Liver (tissue), 9 donors: ENCODE data around the gene STXBP4. TPM values are rescaled to one million over a fixed set of nuclear protein-coding genes. Genes with fewer than 3 reads are reported as not detected.

Source experiments
- DNase-seq: peaks from one replicate; pipeline ENCODE4 v3.0.0-alpha.2; 2017; ENCODE audit warnings: low spot score
- H3K27ac ChIP-seq, 2 donors: one replicate each; pipeline ENCODE4 v1.7.0; 2013; ENCODE audit warnings: inconsistent platforms in 2 of 2, low read length in 2 of 2, control low read depth in 1 of 2, low read depth in 1 of 2, mild to moderate bottlenecking in 1 of 2
- H3K27me3 ChIP-seq, 4 donors: one replicate each; pipeline versions ENCODE4 v1.6.1 to v1.7.0; 2013; ENCODE audit warnings: low read length in 3 of 4, inconsistent platforms in 1 of 4, mild to moderate bottlenecking in 1 of 4, moderate library complexity in 1 of 4; ENCODE audit not compliant: control insufficient read depth in 4 of 4, insufficient read depth in 4 of 4
- H3K36me3 ChIP-seq, 4 donors: one replicate each; pipeline versions ENCODE4 v1.6.1 to v1.7.0; 2013; ENCODE audit warnings: low read length in 3 of 4, mild to moderate bottlenecking in 3 of 4, low read depth in 1 of 4, moderate library complexity in 1 of 4; ENCODE audit not compliant: control insufficient read depth in 4 of 4, insufficient read depth in 3 of 4
- H3K4me1 ChIP-seq, 4 donors: one replicate each; pipeline versions ENCODE4 v1.6.1 to v1.7.0; 2013; ENCODE audit warnings: low read length in 3 of 4, mild to moderate bottlenecking in 3 of 4, moderate library complexity in 1 of 4; ENCODE audit not compliant: control insufficient read depth in 4 of 4, insufficient read depth in 4 of 4
- H3K4me3 ChIP-seq, 3 donors: one replicate each; pipeline versions ENCODE4 v1.6.1 to v1.7.0; 2013; ENCODE audit warnings: low read length in 3 of 3, control low read depth in 1 of 3, low read depth in 1 of 3, mild to moderate bottlenecking in 1 of 3
- H3K9ac ChIP-seq, 2 donors: one replicate each; pipeline ENCODE4 v1.7.0; 2013; ENCODE audit warnings: low read length in 2 of 2, mild to moderate bottlenecking in 2 of 2, moderate library complexity in 2 of 2, control low read depth in 1 of 2, low read depth in 1 of 2
- H3K9me3 ChIP-seq, 4 donors: one replicate each; pipeline versions ENCODE4 v1.6.1 to v1.7.0; 2013; ENCODE audit warnings: low read length in 3 of 4; ENCODE audit not compliant: control insufficient read depth in 4 of 4
- ATF3 ChIP-seq: IDR thresholded peaks from 2 replicates; pipeline ENCODE4 v1.6.1; 2016; ENCODE audit warnings: antibody characterized with exemption
- CTCF ChIP-seq: fragments of 150-350 bp; IDR thresholded peaks from 2 replicates; pipeline ENCODE4 v1.5.1; 2017; ENCODE audit warnings: improper control_type of control experiment, low read depth, low read length; ENCODE audit not compliant: missing input control
- EGR1 ChIP-seq, 2 donors: IDR thresholded peaks; 2 replicates each; pipeline ENCODE4 v1.6.1; 2016 to 2018; ENCODE audit warnings: antibody characterized with exemption in 2 of 2, low read depth in 2 of 2
- FOXA1 ChIP-seq: IDR thresholded peaks from 2 replicates; pipeline ENCODE4 v1.6.1; 2016; ENCODE audit warnings: antibody characterized with exemption
- FOXA2 ChIP-seq: IDR thresholded peaks from 2 replicates; pipeline ENCODE4 v1.6.1; 2016; ENCODE audit warnings: antibody characterized with exemption
- HNF4A ChIP-seq, 2 donors: conservative IDR thresholded peaks; 2 replicates each; pipeline ENCODE4 v1.6.1; 2016; ENCODE audit warnings: antibody characterized with exemption in 2 of 2, mild to moderate bottlenecking in 2 of 2
- HNF4G ChIP-seq: IDR thresholded peaks from 2 replicates; pipeline ENCODE4 v1.6.1; 2016; ENCODE audit warnings: antibody characterized with exemption
- MAX ChIP-seq: IDR thresholded peaks from 2 replicates; pipeline ENCODE4 v1.6.1; 2016; ENCODE audit warnings: antibody characterized with exemption
- NR2F2 ChIP-seq: IDR thresholded peaks from 2 replicates; pipeline ENCODE4 v1.6.1; 2016; ENCODE audit warnings: antibody characterized with exemption
- RAD21 ChIP-seq, 2 donors: IDR thresholded peaks; 2 replicates each; pipeline ENCODE4 v1.6.1; 2016; ENCODE audit warnings: antibody characterized with exemption in 2 of 2, mild to moderate bottlenecking in 2 of 2
- REST ChIP-seq: IDR thresholded peaks from 2 replicates; pipeline ENCODE4 v1.6.1; 2016; ENCODE audit warnings: antibody characterized with exemption, mild to moderate bottlenecking
- RXRA ChIP-seq, 2 donors: IDR thresholded peaks; 2 replicates each; pipeline ENCODE4 v1.6.1; 2017 to 2018; ENCODE audit warnings: antibody characterized with exemption in 2 of 2, mild to moderate bottlenecking in 1 of 2
- SP1 ChIP-seq: IDR thresholded peaks from 2 replicates; pipeline ENCODE4 v1.6.1; 2018; ENCODE audit warnings: antibody characterized with exemption, mild to moderate bottlenecking
- TAF1 ChIP-seq: conservative IDR thresholded peaks from 2 replicates; pipeline ENCODE4 v1.6.1; 2016; ENCODE audit warnings: antibody characterized with exemption, mild to moderate bottlenecking
- YY1 ChIP-seq: IDR thresholded peaks from 2 replicates; pipeline ENCODE4 v1.6.1; 2016; ENCODE audit warnings: antibody characterized with exemption, mild to moderate bottlenecking
- ZBTB33 ChIP-seq: IDR thresholded peaks from 2 replicates; pipeline ENCODE4 v1.6.1; 2016; ENCODE audit warnings: antibody characterized with exemption
- WGBS: extraction: QIAGEN DNeasy Blood & Tissue Kit; methylation state at CpG from one replicate; pipeline ENCODE4 v1.1.7; 2013; 5-methylcytosine and 5-hydroxymethylcytosine counted together
- polyA plus RNA-seq, 2 donors: library from polyadenylated mRNA; stranded (reverse) in 1 of 2; unstranded in 1 of 2; fragments of 200-250 nt in 1 of 2; fragments of >200 nt in 1 of 2; fragmentation: Nextera tagmentation in 1 of 2; extraction: Ambion mirVana in 1 of 2; gene quantifications; one replicate each; pipeline versions ENCODE4 v1.2.1 to v1.2.3, GENCODE V29; 2013 to 2015
- total RNA-seq, 2 donors: library from RNA; depleted of rRNA; stranded (reverse); fragments of >200 nt; gene quantifications; one replicate each; pipeline ENCODE4 v1.2.3, GENCODE V29; 2014
- donor health status: healthy.
- donor health status: healthy.
- donor health status: healthy.
- donor health status: healthy.
- donor health status: healthy.

Gene STXBP4
- total and polyA plus RNA-seq, 4 donors, result 1.5 to 12.6 (median 3.5) TPM

GRCh38 chr17:55198690-55199370 lies 230.3 kb downstream of the STXBP4 start (continued):
- no peak for TF ChIP-seq CTCF
- no peak for TF ChIP-seq EGR1 (IDR thresholded peaks at IDR 0.05; ENCODE audit: low read depth in 2 of 2)
- TF ChIP-seq SP1, result no peak

- H3K4me1 ChIP-seq, result no peaks in the 10 kb centered on the region
- 77% methylated on average over 2 of the region's 2 CpGs for WGBS
- no peaks in the 10 kb centered on the region for H3K9me3 ChIP-seq
- no peak overlapping the region for H3K27ac ChIP-seq
- no peak overlapping the region for H3K9ac ChIP-seq
- no peak overlapping the region for H3K4me3 ChIP-seq
- H3K27me3 ChIP-seq, result no peaks in the 10 kb centered on the region
- no peaks in the 10 kb centered on the region for H3K36me3 ChIP-seq
- TF ChIP-seq TAF1 (no peak), FOXA2 (no peak), FOXA1 (no peak), EGR1 (IDR thresholded peaks at IDR 0.05; ENCODE audit: low read depth in 2 of 2) (no peak), SP1 (no peak), RAD21 (IDR thresholded peaks at IDR 0.05) (no peak), REST (no peak), HNF4G (no peak)
- no peak for DNase-seq
Observed at GRCh38 chr17:55200904-55201303, 232.3 kb downstream of the STXBP4 start.

- 38% methylated on average over 5 of the region's 5 CpGs for WGBS
- H3K36me3 ChIP-seq, result no peaks in the 10 kb centered on the region
- no peak overlapping the region for H3K9ac ChIP-seq
- H3K9me3 ChIP-seq, result no peaks in the 10 kb centered on the region
- H3K4me3 ChIP-seq, result no peak overlapping the region
- no peaks in the 10 kb centered on the region for H3K27me3 ChIP-seq
- no peak overlapping the region for H3K27ac ChIP-seq
- DNase-seq, result no peak
- H3K4me1 ChIP-seq, result no peaks in the 10 kb centered on the region
- TF ChIP-seq SP1 (no peak), ATF3 (no peak), REST (no peak), MAX (no peak), RXRA (IDR thresholded peaks at IDR 0.05) (no peak), YY1 (no peak), RAD21 (IDR thresholded peaks at IDR 0.05) (no peak), ZBTB33 (no peak), FOXA1 (no peak), HNF4A (conservative IDR thresholded peaks at IDR 0.05) (no peak), TAF1 (no peak), NR2F2 (no peak), FOXA2 (no peak), HNF4G (no peak)
Observed at GRCh38 chr17:55201308-55201932, 232.9 kb downstream of the STXBP4 start.
